SJSA1 (cell line): ENCODE data around the gene SAMD8. TPM values are rescaled to one million over a fixed set of nuclear protein-coding genes. Genes with fewer than 3 reads are reported as not detected.
"Not testable (repeated sequence)": the region's sequence is repeated elsewhere in the genome, so short reads cannot be mapped to it uniquely, and the experiment has no call there.

Experiments
- DNase-seq, 2 experiments: peaks; one replicate each; pipeline ENCODE4 v3.0.0-alpha.2; 2015 to 2020; ENCODE audit warnings: low spot score in 2 of 2, low read depth in 1 of 2
- H3K27ac ChIP-seq: fragments of 250-450 bp; sonication (Bioruptor Pico); 2 replicates; pipeline ENCODE4 v1.5.1; 2020; ENCODE audit warnings: mild to moderate bottlenecking, moderate library complexity
- H3K27me3 ChIP-seq: fragments of 250-450 bp; sonication (Bioruptor Pico); replicated peaks from 2 replicates; pipeline ENCODE4 v1.5.1; 2020; ENCODE audit warnings: mild to moderate bottlenecking, moderate library complexity
- H3K36me3 ChIP-seq: fragments of 250-450 bp; sonication (Bioruptor Pico); 2 replicates; pipeline ENCODE4 v1.5.1; 2020; ENCODE audit warnings: mild to moderate bottlenecking
- H3K4me1 ChIP-seq: fragments of 250-450 bp; sonication (Bioruptor Pico); replicated peaks from 2 replicates; pipeline ENCODE4 v1.6.1; 2021; ENCODE audit warnings: mild to moderate bottlenecking
- H3K4me3 ChIP-seq: fragments of 250-450 bp; sonication (Bioruptor Pico); 2 replicates; pipeline ENCODE4 v1.5.1; 2020; ENCODE audit warnings: mild to moderate bottlenecking
- H3K9me3 ChIP-seq: fragments of 250-450 bp; sonication (Bioruptor Pico); replicated peaks from 2 replicates; pipeline ENCODE4 v1.5.1; 2020; ENCODE audit warnings: mild to moderate bottlenecking
- total RNA-seq: library from RNA; depleted of rRNA; stranded (reverse); fragments of >200 nt; shearing (Covaris generic); gene quantifications from 2 replicates; pipeline ENCODE4 v1.2.3, GENCODE V29; 2014

The SAMD8 gene
- total RNA-seq, 1 experiment from 2014 or later = 24.8 TPM

DNA sequence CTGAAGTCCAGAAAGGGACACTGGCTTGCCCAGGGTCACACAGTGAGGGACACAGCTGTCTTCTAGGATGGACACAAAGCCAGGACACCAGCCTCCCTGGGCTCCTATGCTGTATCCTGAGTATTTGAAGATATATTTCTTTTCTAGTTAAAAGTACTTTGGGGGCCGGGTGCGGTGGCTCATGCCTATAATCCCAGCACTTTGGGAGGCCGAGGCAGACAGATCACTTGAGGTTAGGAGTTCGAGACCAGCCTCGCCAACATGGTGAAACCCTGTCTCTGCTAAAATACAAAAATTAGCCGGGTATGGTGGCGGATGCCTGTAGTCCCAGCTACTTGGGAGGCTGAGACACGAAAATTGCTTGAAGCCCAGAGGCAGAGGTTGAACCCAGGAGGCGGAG, 4.6 kb upstream of the SAMD8 start:
- not testable (repeated sequence) for H3K9me3 ChIP-seq, H3K27ac ChIP-seq, H3K36me3 ChIP-seq, H3K27me3 ChIP-seq, H3K4me1 ChIP-seq, DNase-seq, H3K4me3 ChIP-seq

DNA sequence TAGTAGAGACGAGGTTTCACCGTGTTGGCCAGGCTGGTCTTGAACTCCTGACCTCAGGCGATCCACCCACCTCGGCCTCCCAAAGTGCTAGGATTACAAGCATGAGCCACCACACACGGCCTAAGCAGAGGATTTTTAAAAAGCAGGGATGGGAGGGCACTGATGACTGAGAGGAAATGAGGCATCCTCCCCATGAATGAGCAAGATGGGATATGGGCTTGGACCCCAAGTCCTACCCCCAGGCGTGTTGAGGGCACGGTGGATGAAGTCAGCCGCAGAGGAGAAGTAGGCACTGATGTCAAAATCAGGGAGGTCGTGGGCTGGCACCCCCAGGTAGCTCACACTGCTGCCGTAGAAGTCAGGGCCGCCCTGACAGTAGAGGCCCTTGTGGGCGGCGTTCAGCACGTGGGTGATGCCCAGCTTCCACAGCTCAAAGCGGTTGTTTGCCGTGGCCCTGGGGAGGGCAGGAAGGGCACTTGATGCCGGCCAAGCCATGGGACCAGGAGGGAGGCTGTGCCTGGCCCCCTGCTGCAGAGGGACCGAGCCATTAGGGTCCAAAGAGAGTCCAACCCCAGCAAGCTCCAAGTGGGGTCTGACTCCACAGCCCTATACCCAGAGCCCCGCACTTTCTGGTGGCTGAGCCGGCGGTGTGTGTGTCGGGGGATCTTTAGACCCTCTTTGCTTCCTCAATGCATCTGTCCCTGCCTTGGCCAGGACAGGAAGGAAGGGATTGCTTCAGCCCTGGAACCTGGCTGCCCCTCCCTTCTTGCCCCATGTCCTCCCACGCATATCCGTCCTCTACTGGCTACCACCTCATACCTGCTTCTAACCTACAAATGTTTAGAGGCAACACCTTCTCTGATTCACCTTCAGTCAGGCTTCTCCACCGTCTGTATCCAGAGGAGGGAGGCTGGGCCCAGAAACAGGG, 3.4 kb upstream of the SAMD8 start:
- H3K4me3 ChIP-seq = no peak overlapping the region
- no peak overlapping the region for H3K27ac ChIP-seq
- peak in 1 of 2 experiments; percentile 36 for DNase-seq
- peaks cover 12% of the 10 kb centered on the region for H3K4me1 ChIP-seq
- H3K36me3 ChIP-seq = peaks cover 5% of the 10 kb centered on the region
- H3K27me3 ChIP-seq = no peaks in the 10 kb centered on the region
- no peaks in the 10 kb centered on the region for H3K9me3 ChIP-seq

- H3K27ac ChIP-seq = no peak overlapping the region
- no peak for DNase-seq
- H3K9me3 ChIP-seq = no peaks in the 10 kb centered on the region
- H3K36me3 ChIP-seq = peaks cover 5% of the 10 kb centered on the region
- no peaks in the 10 kb centered on the region for H3K27me3 ChIP-seq
- peaks cover 13% of the 10 kb centered on the region for H3K4me1 ChIP-seq
- H3K4me3 ChIP-seq = no peak overlapping the region
These were observed 2.6 kb upstream of the SAMD8 start for GRCh38 chr10:75108684-75109458.

DNA sequence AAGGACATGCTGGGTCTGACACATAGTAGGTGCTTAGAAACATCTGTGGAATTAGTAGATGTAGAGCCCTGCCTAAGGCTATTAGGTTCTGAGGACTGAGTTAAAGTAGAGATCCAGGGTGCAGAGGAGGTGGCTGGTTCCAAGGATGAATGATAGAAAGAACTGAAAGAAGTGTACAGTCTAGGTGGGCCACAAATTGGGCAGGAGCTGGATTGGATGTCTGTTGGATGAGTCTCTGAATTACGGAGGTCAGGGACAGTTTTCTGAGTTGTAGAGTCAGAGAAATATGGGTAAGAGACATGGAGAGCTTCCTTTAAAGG, 2.0 kb upstream of the SAMD8 start:
- Histone ChIP-seq H3K27ac (no peak overlapping the region), H3K9me3 (no peaks in the 10 kb centered on the region), H3K4me3 (no peak overlapping the region), H3K4me1 (peaks cover 13% of the 10 kb centered on the region), H3K36me3 (peaks cover 5% of the 10 kb centered on the region), H3K27me3 (no peaks in the 10 kb centered on the region)
- DNase-seq = no peak

DNA sequence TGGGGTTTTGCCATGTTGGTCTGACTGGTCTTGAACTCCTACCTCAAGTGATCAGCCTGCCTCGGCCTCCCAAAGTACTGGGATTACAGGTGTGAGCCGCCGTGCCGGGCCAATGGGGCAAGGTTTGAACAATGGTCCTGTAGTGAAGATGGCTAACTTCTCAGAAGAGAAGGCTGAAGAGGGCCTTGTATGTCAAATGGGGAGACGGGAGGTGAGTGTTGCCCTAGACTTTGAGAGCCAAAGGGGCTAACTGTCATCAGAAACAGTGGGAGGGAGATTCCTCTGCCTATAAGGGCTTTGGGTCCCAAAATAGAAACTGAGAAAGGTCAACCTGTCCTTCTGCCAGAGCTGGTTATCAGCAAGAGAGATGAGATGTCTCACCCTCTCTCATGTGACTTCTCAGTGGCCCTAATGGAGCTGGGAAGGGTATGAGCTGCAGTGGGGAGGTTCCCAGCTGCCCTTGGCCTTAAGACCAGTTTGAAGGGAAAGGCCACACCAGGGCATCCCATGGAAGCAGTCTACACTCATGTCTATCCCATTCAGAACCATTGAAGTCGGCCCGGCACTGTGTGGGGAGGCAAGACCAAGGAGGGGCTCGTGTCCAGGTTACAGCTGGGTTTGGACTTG, 1.3 kb upstream of the SAMD8 start:
- no peaks in the 10 kb centered on the region for H3K27me3 ChIP-seq
- peaks cover 5% of the 10 kb centered on the region for H3K36me3 ChIP-seq
- H3K4me1 ChIP-seq = peaks cover 13% of the 10 kb centered on the region
- peak in 1 of 2 experiments; percentile 42 for DNase-seq
- H3K9me3 ChIP-seq = no peaks in the 10 kb centered on the region
- H3K27ac ChIP-seq = no peak overlapping the region
- no peak overlapping the region for H3K4me3 ChIP-seq

DNA sequence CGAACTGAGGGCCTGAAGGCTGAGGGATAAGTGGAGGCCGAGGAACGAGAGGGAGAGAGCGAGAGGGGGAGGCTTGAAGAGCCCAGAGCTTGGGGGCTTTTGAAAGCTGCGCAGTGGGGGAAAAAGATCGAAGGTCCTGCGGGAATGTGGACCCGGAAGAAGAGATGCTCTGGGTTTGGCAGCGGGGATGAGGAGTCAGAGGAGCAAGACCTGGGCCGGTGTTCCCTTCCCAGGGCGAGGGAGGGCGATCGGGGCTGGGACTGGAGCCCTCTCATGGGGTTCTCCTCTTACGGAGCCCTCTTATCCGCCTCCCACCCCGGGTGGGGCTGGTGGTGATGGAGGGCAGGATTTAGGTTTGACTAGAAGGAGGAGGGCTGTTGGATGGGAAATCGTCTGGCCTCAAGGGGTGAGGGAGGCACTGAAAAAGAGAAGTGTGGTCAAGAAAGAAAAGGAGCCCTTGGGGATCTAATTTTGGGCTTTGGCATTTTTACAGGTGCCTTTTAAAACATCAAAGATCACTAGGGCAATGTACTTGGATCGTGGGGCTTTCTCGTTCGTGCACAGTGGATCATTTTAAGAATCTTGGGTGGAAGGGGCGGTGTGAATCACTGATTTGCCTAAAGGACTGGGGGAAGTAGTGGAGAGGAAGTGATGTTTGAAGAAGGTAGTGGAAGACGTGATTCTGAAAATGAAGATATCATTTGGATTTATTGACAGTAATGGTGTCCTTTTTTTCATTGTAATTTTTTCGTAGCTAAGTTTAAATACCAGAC, 637 bp downstream of the SAMD8 start:
- Histone ChIP-seq H3K9me3 (no peaks in the 10 kb centered on the region), H3K36me3 (peaks cover 5% of the 10 kb centered on the region)
- peak in 1 of 2 experiments; percentile 73 for DNase-seq

DNA sequence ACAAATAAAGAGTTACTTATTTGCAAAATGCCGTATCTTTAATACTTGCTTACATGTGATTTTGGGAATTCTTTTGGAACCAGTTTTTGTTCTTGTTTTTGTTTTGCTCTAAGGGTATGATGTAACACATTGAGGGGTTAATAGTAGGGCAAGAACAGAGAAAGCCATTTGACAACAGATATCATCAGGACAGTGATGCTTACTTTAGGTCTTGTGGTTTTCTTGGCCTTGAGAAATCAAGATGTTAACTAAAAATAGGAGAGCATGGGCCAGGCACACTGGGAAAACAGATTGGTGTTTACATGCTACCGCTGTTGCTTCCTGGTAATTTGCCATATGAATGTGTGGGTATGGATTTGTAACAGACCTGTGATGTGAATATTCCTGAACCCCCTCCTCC, 3.7 kb downstream of the SAMD8 start:
- no peak overlapping the region for H3K27ac ChIP-seq
- no peaks in the 10 kb centered on the region for H3K9me3 ChIP-seq
- H3K36me3 ChIP-seq = peaks cover 5% of the 10 kb centered on the region
- no peaks in the 10 kb centered on the region for H3K27me3 ChIP-seq
- DNase-seq = no peak
- H3K4me1 ChIP-seq = peaks cover 29% of the 10 kb centered on the region
- no peak overlapping the region for H3K4me3 ChIP-seq

More for the DNA sequence above, 637 bp downstream of the SAMD8 start:
- peaks cover 17% of the 10 kb centered on the region for H3K4me1 ChIP-seq
- peak overlapping the region; percentile 63 for H3K27ac ChIP-seq
- peak overlapping the region; percentile 79 for H3K4me3 ChIP-seq
- no peaks in the 10 kb centered on the region for H3K27me3 ChIP-seq

- H3K4me3 ChIP-seq, DNase-seq, H3K27me3 ChIP-seq, H3K36me3 ChIP-seq, H3K27ac ChIP-seq, H3K9me3 ChIP-seq: not testable (repeated sequence)
- peaks cover 25% of the 10 kb centered on the region for H3K4me1 ChIP-seq
These were observed 5.7 kb downstream of the SAMD8 start for GRCh38 chr10:75116941-75117775.

DNA sequence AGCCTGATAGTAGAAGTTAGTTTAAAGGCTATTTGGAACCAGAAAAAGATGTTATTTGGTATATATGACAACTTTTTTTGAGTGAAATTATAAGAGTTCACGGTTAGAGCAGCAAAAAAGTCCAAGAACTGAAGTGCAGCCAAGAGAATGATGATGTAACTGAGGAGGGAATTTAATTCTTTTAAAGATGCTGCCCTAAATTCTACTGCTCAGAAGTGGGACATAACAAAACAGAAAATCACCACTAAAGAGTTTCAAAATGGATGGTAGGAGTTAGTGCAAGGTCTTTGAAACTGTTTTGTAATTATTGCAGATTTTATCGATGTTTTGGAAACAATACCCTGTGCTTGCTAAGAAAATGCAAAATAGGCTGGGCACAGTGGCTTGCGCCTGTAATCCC, 6.5 kb downstream of the SAMD8 start:
- Histone ChIP-seq H3K36me3 (no peaks in the 10 kb centered on the region), H3K4me1 (peaks cover 17% of the 10 kb centered on the region), H3K9me3 (no peaks in the 10 kb centered on the region), H3K4me3 (no peak overlapping the region), H3K27me3 (no peaks in the 10 kb centered on the region), H3K27ac (no peak overlapping the region)
- DNase-seq = no peak

DNA sequence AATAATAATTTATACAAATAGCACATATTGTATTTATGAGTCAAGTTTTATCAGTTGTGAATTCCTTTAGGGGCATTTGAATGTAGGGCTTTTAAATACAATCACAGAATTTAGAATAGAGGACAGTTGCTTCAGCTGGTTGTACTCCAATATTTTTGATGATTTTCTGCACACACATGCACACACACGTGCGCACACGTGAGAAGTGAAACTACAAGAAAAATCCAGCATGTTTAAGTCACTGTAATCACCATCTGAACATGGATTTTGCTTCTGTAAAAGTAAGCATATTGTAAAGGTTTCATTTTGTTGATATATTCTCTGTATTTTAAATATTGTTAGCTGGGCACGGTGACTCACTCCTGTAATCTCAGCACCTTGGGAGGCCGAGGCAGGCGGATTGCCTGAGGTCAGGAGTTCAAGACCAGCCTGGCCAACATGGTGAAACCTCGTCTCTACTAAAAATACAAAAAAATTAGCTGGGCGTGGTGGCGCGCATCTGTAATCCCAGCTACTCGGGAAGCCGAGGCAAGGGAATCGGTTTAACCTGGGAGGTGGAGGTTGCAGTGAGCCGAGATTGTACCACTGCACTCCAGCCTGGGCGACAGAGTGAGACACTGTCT, 8.1 kb downstream of the SAMD8 start:
- not testable (repeated sequence) for H3K36me3 ChIP-seq, H3K4me3 ChIP-seq, H3K27me3 ChIP-seq

GRCh38 chr10:75121322-75121721, 9.9 kb downstream of the SAMD8 start:
- no peak overlapping the region for H3K27ac ChIP-seq
- DNase-seq = no peak
- no peaks in the 10 kb centered on the region for H3K9me3 ChIP-seq
- peaks cover 16% of the 10 kb centered on the region; the same call in 1 of the 2 replicates for H3K4me1 ChIP-seq
- H3K4me3 ChIP-seq = no peak overlapping the region
- H3K27me3 ChIP-seq = no peaks in the 10 kb centered on the region
- H3K36me3 ChIP-seq = peaks cover 6% of the 10 kb centered on the region

More for the DNA sequence above, 8.1 kb downstream of the SAMD8 start:
- not testable (repeated sequence) for H3K27ac ChIP-seq, H3K9me3 ChIP-seq, DNase-seq
- peaks cover 16% of the 10 kb centered on the region; the same call in 1 of the 2 replicates for H3K4me1 ChIP-seq

DNA sequence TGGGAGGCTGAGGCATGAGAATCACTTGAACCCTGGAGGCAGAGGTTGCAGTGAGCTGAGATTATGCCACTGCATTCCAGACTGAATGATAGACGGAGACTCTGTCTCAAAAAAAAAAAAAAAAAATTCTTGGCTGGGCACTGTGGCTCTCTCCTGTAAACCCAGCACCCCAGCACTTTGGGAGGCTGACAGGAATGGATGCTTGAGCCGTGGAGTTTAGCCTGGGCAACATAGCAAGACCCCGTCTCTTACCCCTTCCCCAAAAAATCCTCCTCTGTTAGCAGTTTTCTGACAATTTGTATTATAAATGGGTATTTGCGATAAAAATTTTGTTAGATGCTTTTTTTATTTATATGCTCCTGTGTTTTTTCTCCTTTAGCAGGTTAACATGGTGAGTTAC, 11.0 kb downstream of the SAMD8 start:
- no peak for DNase-seq
- H3K4me1 ChIP-seq = peaks cover 10% of the 10 kb centered on the region; the same call in 1 of the 2 replicates
- H3K27ac ChIP-seq = no peak overlapping the region
- H3K36me3 ChIP-seq = peaks cover 9% of the 10 kb centered on the region
- H3K4me3 ChIP-seq = no peak overlapping the region
- H3K27me3 ChIP-seq = no peaks in the 10 kb centered on the region
- no peaks in the 10 kb centered on the region for H3K9me3 ChIP-seq
